ENCODE data around the gene AHCY.
"Not testable (repeated sequence)": the region's sequence is repeated elsewhere in the genome, so short reads cannot be mapped to it uniquely, and the experiment has no call there.

AHCY gene

DNA sequence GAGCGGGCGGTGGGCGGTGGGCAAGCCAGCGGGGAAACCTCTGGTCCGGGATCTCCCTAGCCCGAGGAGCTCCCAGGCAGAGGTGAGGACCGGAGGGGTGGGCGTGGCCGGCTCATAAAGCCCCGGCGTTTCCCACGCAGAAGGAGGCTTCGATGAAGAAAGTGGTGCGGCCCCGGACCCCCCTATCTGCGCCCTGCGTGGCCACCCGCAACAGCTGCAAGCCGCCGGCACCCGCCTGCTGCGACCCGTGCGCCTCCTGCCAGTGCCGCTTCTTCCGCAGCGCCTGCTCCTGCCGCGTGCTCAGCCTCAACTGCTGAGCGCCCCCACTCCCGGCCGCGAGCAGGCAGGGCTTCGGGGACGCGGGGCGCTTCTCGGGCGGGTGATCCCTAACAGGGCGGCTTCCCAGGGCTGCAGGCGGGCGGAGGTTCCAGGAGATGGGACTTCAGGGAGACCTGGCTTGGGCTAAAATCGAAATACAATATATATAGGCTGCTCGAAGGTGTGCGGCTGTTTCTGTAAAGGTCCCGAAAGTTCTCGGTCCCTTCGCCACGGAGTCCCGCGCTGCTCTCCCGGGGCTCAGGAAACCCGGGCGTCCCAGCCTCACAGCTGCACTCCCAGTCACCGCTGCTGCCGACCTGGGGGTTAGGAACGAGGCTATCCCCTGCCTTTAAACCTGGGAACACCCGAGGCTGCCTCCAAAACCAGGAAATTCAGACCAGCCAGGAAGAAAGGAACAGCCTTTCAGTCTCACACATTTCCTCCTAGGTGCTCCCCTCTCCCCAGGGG lies 34.1 kb downstream of the AHCY start:
- H3K4me3 ChIP-seq (replicated peaks in 1 of 2; ENCODE audit: low read depth in 2 of 2, low read length in 2 of 2) = peak overlapping the region; percentile 32 to 42
- peak; percentile 24 to 32 for DNase-seq (ENCODE audit: low read depth in 2 of 2)
- TF ChIP-seq CTCF (IDR thresholded peaks at IDR 0.05; ENCODE audit: low read depth, low read length) = no peak

DNA sequence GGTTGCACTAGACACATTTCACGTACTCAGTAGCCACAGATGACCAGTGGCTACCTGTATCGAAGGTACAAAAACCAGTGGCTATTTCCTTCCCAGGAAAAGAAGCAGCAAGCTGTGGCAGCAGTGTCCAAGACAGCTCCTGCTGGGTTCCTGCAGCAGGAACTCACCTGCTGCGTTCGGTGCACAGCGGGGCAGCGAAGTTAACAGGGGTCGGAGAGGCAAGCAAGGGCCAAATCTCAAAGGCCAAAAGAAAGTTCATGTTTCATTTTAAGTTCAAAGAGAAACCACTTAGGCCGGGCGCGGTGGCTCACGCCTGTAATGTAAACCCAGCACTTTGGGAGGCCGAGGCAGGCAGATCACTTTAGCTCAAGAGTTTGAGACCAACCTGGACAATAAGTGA lies 35.0 kb downstream of the AHCY start:
- no peak for TF ChIP-seq CTCF (IDR thresholded peaks at IDR 0.05; ENCODE audit: low read depth, low read length)
- H3K4me3 ChIP-seq (replicated peaks in 1 of 2; ENCODE audit: low read depth in 2 of 2, low read length in 2 of 2) = no peak overlapping the region
- DNase-seq (ENCODE audit: low read depth in 2 of 2) = no peak

DNA sequence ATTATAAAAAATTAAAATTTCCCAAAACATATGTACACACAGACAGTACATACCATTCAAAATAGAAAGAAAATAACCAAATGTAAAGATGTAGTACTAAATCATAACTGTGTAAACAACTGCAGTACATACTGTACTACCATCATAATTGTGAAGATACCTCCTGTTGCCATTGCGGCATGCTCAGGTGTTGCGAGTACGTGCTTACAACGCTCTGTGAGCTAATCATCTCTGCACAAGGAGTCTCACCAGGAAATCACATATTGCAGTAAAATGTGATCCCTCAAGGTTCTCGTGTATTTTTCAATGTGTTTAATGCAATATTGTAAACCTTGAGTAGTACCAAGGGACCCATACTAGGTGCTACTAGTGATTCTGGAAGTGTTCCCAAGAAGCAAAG lies 39.0 kb downstream of the AHCY start:
- TF ChIP-seq CTCF (IDR thresholded peaks at IDR 0.05; ENCODE audit: low read depth, low read length) = no peak
- no peak for DNase-seq (ENCODE audit: low read depth in 2 of 2)
- H3K4me3 ChIP-seq (replicated peaks in 1 of 2; ENCODE audit: low read depth in 2 of 2, low read length in 2 of 2) = no peak overlapping the region

- H3K4me3 ChIP-seq (replicated peaks in 1 of 2; ENCODE audit: low read depth in 2 of 2, low read length in 2 of 2); DNase-seq (ENCODE audit: low read depth in 2 of 2): not testable (repeated sequence)
Measured at GRCh38 chr20:34263468-34263867, 39.7 kb downstream of the AHCY start.

GRCh38 chr20:34262488-34263288 lies 40.5 kb downstream of the AHCY start:
- peak overlapping the region in 1 of 2 donors; percentile 21 for H3K4me3 ChIP-seq (replicated peaks in 1 of 2; ENCODE audit: low read depth in 2 of 2, low read length in 2 of 2)
- no peak for TF ChIP-seq CTCF (IDR thresholded peaks at IDR 0.05; ENCODE audit: low read depth, low read length)
- DNase-seq (ENCODE audit: low read depth in 2 of 2) = peak; percentile 53 to 74

DNA sequence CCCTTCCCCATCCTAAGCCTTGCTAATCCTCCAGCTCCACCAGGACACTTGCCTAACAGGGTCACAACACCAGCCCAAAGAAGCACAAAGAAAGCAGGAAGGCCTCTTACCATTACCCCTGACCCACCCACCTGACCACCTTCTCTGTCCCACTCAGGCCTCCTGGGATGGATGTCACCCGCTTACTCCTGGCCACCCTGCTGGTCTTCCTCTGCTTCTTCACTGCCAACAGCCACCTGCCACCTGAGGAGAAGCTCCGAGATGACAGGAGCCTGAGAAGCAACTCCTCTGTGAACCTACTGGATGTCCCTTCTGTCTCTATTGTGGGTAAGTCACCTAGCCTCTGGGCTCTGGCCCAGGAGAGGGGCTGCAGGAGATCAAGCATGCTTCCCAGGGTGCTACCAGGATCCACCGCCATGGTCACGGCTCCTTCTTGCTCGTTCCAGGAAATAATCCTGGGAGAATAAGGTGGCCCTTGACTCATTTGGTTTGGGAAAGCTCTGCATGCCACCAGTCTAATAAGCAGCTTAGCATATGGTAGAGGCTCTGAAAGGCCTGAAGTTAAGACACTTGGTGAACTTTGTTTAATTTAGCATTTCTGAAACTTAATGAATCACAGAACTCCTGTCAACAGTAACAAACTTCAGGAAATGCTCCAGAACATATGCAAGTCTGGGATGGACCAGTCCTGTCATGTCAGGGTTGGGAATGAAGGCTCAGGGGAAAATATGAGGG lies 42.8 kb downstream of the AHCY start:
- TF ChIP-seq CTCF (IDR thresholded peaks at IDR 0.05; ENCODE audit: low read depth, low read length) = no peak
- H3K4me3 ChIP-seq (replicated peaks in 1 of 2; ENCODE audit: low read depth in 2 of 2, low read length in 2 of 2) = no peak overlapping the region
- DNase-seq (ENCODE audit: low read depth in 2 of 2) = no peak
